Neural progenitor cell (in vitro differentiated cells): ENCODE data around the gene RELN.

Experiments
- EZH2 ChIP-seq: fragments of 200-600 bp; sonication (generic); IDR thresholded peaks from 2 replicates; pipeline ENCODE4 v1.6.1; 2017; ENCODE audit warnings: antibody characterized with exemption, mild to moderate bottlenecking, moderate library complexity
- EZH2phosphoT487 ChIP-seq: fragments of 200-600 bp; sonication (generic); IDR thresholded peaks from 2 replicates; pipeline ENCODE4 v1.6.1; 2017; ENCODE audit warnings: antibody characterized with exemption
- TF ChIP-seq, protein P1 (sequence below): fragments of 200-600 bp; sonication (generic); IDR thresholded peaks from 2 replicates; pipeline ENCODE4 v1.5.1; 2017; ENCODE audit warnings: antibody characterized with exemption, mild to moderate bottlenecking

DNA sequence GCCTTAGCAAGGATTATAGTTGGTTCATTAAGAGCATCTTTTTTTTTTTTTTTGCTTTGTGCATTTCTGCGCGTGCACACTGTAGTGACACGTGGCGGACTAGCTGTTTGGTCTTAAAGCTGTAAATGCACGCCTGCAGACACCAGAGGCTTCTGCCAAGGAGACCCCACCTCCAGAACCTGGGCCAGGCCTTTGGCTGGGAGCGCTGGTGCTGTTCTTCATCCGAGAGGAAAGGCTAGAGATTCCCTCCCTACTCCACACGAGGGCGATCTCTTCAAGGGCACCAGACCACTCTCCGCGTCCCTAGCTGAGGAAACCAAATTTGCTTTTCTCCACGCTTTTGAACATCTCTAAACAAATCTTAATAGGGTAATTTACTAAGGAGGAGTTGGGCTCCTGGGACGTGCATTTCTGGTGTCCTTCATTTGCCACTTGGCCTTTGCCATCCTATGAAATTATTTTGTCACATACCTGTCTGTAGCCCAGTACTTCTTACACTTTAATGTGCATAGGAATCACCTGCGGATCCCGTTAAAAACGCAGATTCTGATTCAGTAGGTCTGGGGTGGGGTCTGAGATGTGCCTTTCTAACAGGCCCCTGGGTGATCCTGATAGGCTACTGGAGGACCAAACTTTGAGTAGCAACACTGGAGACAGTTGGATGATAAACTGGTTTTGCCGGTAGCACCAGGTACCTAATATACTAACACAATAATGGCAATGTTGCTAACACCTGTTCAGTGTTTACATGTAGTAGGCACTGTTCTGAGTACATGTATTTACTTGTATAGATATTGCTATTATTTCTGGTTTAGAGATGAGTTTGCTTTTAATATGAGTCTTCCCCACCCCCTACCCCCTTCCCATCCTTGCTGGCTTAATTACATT is 542.1 kb downstream of the RELN start:
- TF ChIP-seq, protein P1, sequence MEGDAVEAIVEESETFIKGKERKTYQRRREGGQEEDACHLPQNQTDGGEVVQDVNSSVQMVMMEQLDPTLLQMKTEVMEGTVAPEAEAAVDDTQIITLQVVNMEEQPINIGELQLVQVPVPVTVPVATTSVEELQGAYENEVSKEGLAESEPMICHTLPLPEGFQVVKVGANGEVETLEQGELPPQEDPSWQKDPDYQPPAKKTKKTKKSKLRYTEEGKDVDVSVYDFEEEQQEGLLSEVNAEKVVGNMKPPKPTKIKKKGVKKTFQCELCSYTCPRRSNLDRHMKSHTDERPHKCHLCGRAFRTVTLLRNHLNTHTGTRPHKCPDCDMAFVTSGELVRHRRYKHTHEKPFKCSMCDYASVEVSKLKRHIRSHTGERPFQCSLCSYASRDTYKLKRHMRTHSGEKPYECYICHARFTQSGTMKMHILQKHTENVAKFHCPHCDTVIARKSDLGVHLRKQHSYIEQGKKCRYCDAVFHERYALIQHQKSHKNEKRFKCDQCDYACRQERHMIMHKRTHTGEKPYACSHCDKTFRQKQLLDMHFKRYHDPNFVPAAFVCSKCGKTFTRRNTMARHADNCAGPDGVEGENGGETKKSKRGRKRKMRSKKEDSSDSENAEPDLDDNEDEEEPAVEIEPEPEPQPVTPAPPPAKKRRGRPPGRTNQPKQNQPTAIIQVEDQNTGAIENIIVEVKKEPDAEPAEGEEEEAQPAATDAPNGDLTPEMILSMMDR, result peak; percentile 71
- TF ChIP-seq EZH2phosphoT487, result no peak
- no peak for TF ChIP-seq EZH2
